ENCODE data around the gene CA5A. TPM values are rescaled to one million over a fixed set of nuclear protein-coding genes. Genes with fewer than 3 reads are reported as not detected.
"Not testable (repeated sequence)": the region's sequence is repeated elsewhere in the genome, so short reads cannot be mapped to it uniquely, and the experiment has no call there.

CA5A gene
- total and polyA plus RNA-seq, 2 of the 4 experiments (the other 2 are of a cell fraction): not detected

- DNase-seq; H3K4me3 ChIP-seq (ENCODE audit: insufficient read depth, low read depth, low read length); H4K91ac ChIP-seq (ENCODE audit: insufficient read depth, low read depth, low read length); H2AK9ac ChIP-seq (replicated peaks; ENCODE audit: low read depth, low read length, poor library complexity); H3K4me1 ChIP-seq (ENCODE audit: control insufficient read depth, insufficient read depth, low read length); H3K4ac ChIP-seq (ENCODE audit: low read depth, low read length); ATAC-seq (ENCODE audit: low read depth); H3K23ac ChIP-seq (ENCODE audit: low read depth, low read length); CTCF ChIA-PET; H3K18ac ChIP-seq (ENCODE audit: low read depth, low read length); H2BK5ac ChIP-seq (ENCODE audit: low read depth, low read length, poor library complexity, severe bottlenecking); H3K79me1 ChIP-seq (ENCODE audit: low read depth in 1 of 2, low read length in 2 of 2); H2AK5ac ChIP-seq (ENCODE audit: low read depth, low read length); POLR2A ChIA-PET (ENCODE audit: unreplicated experiment); H4K8ac ChIP-seq (ENCODE audit: low read depth in 2 of 2, low read length in 2 of 2); H3K4me2 ChIP-seq (ENCODE audit: low read depth, low read length); BruUV-seq (replicated peaks); H3K27ac ChIP-seq (ENCODE audit: insufficient read depth, low read length); H3K9me3 ChIP-seq (ENCODE audit: control insufficient read depth, insufficient read depth, low read length); H4K5ac ChIP-seq (ENCODE audit: low read depth, low read length); H2BK120ac ChIP-seq (ENCODE audit: low read depth, low read length); dilution Hi-C loops (cut with HindIII; ENCODE audit: low sequenced_read_pairs, unreplicated experiment); in situ Hi-C loops (cut with MboI; ENCODE audit: low sequenced_read_pairs); H4K20me1 ChIP-seq (ENCODE audit: insufficient read depth, low read length); H3K9ac ChIP-seq (ENCODE audit: low read depth, low read length); H2AFZ ChIP-seq (replicated peaks; ENCODE audit: low read length, poor library complexity); H3K56ac ChIP-seq (ENCODE audit: extremely low read depth, insufficient read depth, low read length); H2BK20ac ChIP-seq (ENCODE audit: low read depth, low read length); H2BK15ac ChIP-seq (ENCODE audit: low read depth, low read length); H3K9me1 ChIP-seq (ENCODE audit: insufficient read depth, low read length); intact Hi-C loops (cut with micrococcal nuclease); H3K36me3 ChIP-seq (ENCODE audit: control insufficient read depth, insufficient read depth, low read length); H3K14ac ChIP-seq (replicated peaks; ENCODE audit: low read depth, low read length): not testable (repeated sequence)
- H3K27me3 ChIP-seq (ENCODE audit: control insufficient read depth, insufficient read depth, low read length): peaks cover 17% of the 10 kb centered on the region
- 60% methylated on average over 9 of the region's 27 CpGs; no CpG with 5 or more reads in 1 of the 2 experiments for WGBS, 2 experiments (ENCODE audit: extremely low coverage in 2 of 2, insufficient read length in 1 of 2)
Measured at GRCh38 chr16:87914021-87914725, 22.2 kb downstream of the CA5A start.

GRCh38 chr16:87912691-87913090, 23.6 kb downstream of the CA5A start:
- H2AK5ac ChIP-seq (ENCODE audit: low read depth, low read length); ATAC-seq (ENCODE audit: low read depth); H2BK120ac ChIP-seq (ENCODE audit: low read depth, low read length); H4K20me1 ChIP-seq (ENCODE audit: insufficient read depth, low read length); DNase-seq; dilution Hi-C loops (cut with HindIII; ENCODE audit: low sequenced_read_pairs, unreplicated experiment); intact Hi-C loops (cut with micrococcal nuclease); H3K18ac ChIP-seq (ENCODE audit: low read depth, low read length); H3K23ac ChIP-seq (ENCODE audit: low read depth, low read length); H3K4me3 ChIP-seq (ENCODE audit: insufficient read depth, low read depth, low read length); H3K9ac ChIP-seq (ENCODE audit: low read depth, low read length); H3K56ac ChIP-seq (ENCODE audit: extremely low read depth, insufficient read depth, low read length); CTCF ChIA-PET; H3K4me2 ChIP-seq (ENCODE audit: low read depth, low read length); BruUV-seq (replicated peaks); H3K4ac ChIP-seq (ENCODE audit: low read depth, low read length); H2AFZ ChIP-seq (replicated peaks; ENCODE audit: low read length, poor library complexity); H3K9me3 ChIP-seq (ENCODE audit: control insufficient read depth, insufficient read depth, low read length); H2AK9ac ChIP-seq (replicated peaks; ENCODE audit: low read depth, low read length, poor library complexity); H3K4me1 ChIP-seq (ENCODE audit: control insufficient read depth, insufficient read depth, low read length); H4K91ac ChIP-seq (ENCODE audit: insufficient read depth, low read depth, low read length); H4K5ac ChIP-seq (ENCODE audit: low read depth, low read length); H3K36me3 ChIP-seq (ENCODE audit: control insufficient read depth, insufficient read depth, low read length); H3K14ac ChIP-seq (replicated peaks; ENCODE audit: low read depth, low read length); POLR2A ChIA-PET (ENCODE audit: unreplicated experiment); in situ Hi-C loops (cut with MboI; ENCODE audit: low sequenced_read_pairs); H4K8ac ChIP-seq (ENCODE audit: low read depth in 2 of 2, low read length in 2 of 2); H3K27ac ChIP-seq (ENCODE audit: insufficient read depth, low read length); H2BK5ac ChIP-seq (ENCODE audit: low read depth, low read length, poor library complexity, severe bottlenecking); H3K79me1 ChIP-seq (ENCODE audit: low read depth in 1 of 2, low read length in 2 of 2); H3K9me1 ChIP-seq (ENCODE audit: insufficient read depth, low read length); H2BK15ac ChIP-seq (ENCODE audit: low read depth, low read length); H2BK20ac ChIP-seq (ENCODE audit: low read depth, low read length): not testable (repeated sequence)
- peaks cover 22% of the 10 kb centered on the region for H3K27me3 ChIP-seq (ENCODE audit: control insufficient read depth, insufficient read depth, low read length)
- WGBS, 2 experiments (ENCODE audit: extremely low coverage in 2 of 2, insufficient read length in 1 of 2): 83% methylated on average over 15 of the region's 18 CpGs; no CpG with 5 or more reads in 1 of the 2 experiments

Measured in IMR-90 (cell line).